HG02885 (cell line): ENCODE results near the gene CRMP1.

Experiments
- ATAC-seq: cut with Tn5 transposase; IDR thresholded peaks from one replicate; pipeline ENCODE4 v1.9.1; 2021; ENCODE audit warnings: mild to moderate bottlenecking; ENCODE audit not compliant: unreplicated experiment, poor library complexity

The CRMP1 gene

DNA sequence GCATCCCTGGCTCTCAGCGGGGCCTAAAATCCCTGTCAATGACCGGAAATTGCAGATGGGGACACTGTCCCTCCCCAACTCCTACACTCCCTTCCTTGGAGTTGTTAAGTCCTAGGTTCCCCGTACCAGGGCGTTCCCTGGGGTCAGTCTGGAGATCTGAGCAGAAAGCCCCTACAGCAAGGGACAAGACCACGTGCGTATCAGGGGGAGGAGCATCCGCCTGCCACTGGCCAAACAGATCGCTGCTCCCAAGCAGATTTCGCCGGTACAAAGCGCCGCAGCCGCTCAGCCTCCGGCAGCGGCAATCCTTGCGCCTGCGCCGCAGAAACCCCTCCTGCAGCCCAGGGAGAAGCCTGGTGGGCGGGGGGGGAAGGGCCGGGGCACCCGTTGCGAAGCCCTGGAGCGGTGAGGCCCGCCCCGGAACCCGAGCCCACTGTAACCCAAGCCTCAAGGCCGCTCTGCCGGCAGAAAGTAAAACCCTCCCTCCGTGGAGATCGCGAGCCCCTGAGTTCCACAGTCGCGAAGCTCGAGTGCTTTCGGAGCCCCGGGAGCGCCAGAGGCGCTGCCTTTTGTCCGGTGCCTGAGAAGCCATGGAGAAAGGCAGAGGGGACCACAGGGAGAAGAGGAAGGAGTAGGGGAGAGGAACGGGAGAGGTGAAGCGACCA is 2.7 kb downstream of the CRMP1 start:
- no peak for ATAC-seq

DNA sequence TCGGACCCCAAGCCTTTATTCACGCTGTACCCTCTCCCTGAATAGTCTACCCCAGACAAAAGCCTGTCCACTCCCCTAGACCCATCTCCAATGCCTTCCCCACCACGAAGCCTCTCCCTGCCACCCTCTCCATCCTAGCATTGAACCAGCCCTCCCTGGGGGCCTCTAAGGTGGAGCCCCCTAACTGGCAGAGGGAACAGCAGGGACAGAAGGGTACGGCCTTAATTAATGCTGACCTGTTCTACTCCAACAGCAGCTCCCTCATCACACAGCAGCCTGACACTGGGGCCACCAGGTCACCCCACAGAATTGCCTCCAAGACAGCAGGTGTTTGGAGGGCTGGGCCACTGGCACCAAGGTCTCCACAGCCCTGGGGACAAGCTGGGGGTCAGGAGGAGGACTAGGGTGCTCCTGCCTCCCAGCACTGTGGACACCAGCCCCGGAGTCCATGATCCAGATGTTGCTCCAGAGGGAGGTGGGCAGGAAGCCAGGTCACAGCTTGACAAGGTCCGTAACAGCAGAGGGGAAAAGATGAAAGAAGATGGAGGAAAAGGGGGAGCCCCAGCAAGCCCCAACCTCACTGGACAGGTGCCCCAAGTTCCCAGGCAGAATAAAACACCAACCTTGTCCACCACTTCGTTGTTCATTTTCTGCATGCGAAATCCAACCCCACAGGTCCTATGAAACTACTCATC is 3.7 kb downstream of the CRMP1 start:
- no peak for ATAC-seq

DNA sequence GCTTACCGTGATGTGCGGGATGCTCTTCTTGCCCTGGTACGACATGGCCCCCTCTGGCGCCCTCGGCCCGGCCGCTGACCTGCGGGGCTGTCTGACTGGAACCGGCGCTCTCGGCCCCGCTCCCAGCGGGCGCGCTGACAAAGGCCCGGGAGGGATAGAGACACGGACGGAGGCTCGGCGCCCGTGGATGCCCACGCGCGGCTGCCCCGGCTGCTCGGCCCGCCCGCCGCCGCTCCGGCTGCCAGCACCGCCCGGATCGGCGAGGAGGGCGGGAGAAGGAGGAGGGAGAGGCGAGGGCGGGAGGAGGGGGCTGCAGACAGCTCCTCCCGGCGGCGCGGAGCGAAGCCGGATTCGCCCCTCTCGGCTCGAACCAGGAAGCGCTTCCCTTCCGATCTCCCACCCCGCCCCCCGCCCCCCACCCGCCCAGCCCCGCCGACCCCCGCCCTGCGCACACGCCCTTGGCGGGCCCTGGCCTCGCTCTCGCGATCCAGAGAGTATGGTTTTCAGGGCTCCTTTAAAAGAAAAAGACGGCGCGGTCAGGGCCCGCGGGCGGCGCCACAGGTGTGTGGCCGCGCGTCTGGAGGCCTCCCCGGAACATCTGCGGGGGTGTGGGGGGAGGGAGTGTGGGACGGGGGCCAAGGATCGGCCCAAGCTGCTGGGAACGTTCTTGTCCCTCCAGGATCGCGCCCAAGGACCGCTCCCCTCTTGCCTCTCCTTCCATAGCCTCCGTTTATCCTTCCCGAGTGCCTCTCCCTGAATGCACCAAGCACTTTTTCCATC is 4.5 kb downstream of the CRMP1 start:
- no peak for ATAC-seq

DNA sequence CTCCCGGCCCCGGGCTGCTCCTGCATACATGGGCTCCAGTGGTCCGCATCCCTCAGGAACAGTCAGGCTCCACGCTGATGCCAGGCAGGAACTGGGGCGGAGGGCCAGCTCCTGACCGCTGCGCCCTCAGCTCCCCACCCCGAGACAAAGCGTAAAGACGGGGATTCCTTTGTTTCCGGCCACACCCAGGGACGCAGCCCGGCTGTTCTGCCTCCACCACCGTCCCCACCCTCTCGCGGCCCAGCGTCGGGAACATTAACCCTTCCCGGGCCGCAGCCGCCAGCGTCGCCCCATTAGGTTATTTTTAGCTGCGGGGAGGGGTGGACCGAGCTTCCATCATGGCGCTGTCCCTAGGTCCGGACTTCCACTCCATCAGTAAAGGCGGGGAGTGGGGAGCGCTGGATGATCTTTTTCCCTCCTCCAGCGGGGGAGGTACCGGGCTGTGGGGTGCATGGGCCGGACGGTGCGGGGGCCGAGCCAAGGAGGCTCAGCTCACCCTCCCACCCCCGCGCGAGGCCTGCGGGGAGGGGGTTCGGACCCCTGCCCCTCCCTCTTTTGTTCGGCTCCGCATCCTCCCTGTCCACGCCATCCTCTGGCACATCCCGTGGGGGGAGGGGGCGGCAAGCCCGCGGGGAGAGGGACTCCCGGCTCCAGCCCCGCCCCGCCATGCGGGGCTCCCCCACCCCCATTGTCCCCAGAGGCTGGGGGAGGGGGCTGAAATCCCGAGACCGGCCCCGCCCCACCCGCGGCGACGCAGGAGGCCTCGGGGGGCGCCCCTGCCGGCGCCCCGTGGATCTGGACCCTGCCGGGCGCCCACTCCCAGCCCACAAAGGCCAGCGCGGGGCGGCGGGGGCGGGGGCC is 5.3 kb downstream of the CRMP1 start:
- ATAC-seq: no peak

DNA sequence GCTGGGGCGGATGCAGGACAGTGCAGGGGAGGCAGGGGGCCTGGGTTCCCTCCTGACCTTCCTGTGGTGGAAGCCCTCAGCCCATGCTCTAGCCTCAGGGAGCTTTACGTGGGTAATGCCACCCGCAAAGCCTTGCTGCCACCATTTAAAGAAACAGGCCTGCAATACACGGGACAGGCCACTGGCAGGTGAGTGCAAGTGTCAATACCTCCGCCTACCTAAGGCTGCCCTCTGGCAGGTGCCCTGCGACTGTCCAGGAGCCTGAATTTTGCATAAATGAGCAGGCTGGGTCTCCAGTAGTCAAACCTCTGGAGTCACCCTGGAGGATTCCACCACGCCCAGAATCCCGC is 5.9 kb downstream of the CRMP1 start:
- ATAC-seq: no peak

DNA sequence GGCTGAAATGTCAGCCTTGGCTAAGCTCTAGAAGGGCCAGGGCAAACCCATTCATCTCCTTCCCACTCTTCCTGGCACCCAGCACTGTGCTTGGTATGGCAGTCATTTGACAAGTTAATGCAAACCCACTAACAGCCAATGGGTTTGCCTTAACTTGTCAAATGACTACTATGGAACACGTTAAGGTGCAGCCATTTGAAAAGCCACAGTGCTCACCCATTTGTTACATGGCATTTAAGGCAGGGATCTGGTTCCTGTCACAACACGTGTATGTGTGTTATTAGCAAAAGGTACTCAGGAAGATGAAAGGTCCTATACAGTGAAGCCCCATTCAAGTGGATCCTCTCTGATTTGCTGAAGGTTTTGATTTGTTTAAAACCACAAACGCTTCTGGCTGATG is 7.2 kb downstream of the CRMP1 start:
- ATAC-seq: no peak

DNA sequence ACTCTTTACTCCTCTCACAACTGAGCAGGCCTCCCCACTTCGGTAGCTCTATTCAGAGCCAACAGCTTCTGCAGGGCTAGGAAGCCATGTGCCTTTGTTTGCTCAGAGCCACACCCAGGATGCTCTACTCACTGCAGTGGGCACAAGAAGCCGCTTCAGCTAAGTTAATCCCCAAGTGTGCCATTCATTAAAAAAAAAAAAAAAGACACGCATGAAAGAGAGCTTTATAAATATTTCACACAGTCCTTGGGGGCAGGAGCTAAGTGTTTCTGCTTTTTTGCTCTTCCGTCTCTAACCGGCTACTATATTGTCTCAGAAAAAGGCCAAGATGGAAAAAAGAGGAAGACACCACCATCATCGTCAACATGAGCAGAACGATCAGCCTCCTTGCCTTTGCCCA is 8.1 kb downstream of the CRMP1 start:
- ATAC-seq: no peak

DNA sequence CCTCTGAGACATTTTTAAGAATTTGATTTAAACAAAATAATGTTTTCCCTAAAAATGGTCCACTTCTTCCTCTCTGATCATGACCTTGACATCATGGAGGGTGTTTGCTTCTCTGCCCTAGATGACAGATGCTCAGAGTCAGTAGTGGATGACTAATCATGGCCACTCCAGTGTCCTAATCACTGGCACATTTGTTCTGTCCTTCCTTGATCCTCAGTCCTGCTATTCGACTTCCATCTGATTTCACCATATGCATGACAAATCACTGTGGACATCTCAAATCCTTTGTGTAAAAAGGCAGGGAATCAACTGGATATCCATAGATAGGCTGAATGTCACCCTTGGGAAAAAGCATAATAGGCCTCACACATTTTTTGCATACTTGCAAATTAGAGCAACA is 9.0 kb downstream of the CRMP1 start:
- no peak for ATAC-seq

DNA sequence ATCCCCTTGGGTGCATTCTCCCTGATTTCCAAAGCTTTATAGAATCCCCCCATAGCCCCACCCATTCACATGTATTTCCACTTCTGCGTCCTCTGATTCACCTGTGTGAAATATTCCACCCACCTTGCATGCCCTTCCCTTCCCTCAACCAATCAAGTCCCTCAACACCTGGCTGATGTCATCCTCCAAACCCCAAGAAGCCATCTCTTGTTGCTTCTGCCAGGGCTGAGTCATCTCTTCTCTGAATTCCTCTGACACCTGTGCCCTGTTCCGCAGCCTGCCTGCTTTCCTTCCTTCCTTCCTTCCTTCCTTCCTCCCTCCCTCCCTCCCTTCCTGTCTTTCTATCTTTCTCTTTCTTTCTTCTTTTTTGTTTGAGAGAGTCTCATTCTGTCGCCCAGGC is 9.9 kb downstream of the CRMP1 start:
- ATAC-seq: no peak

DNA sequence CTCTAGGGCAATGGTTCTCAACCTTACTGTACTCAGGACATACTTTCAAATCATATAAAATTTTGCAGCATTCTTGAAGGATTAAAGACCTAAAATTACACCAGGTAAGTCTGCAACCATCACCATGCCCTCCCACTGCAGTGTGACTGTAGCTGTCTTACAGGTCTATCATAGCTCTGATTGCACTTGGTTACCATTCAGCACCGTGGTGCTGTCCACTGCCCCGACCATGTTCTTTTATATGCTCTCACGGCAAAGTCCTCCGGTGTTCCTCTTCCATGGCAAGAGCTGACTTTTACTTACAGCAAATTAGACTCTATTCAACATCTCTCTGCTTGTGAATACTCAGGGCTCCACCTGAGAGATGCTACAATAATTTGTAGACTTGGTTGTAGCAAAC is 11.5 kb downstream of the CRMP1 start:
- no peak for ATAC-seq

DNA sequence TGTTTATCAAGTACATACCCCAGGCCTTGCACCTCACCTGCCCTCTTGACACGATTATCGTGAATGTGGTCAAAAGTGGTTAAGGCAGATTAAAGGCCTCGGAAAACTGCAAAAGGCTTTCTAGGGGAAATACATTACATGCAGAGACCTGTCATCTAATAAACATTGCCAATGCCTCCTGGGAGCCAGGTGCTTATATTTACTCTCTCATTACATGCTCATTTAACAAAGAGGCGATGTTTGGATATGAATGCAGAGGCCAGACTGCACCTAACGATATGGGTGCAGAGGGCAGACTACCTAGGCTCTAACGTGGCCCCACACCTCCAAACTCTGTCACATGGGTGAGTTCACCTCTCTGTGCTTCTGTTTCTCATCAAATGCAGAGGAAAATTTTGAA is 14.5 kb downstream of the CRMP1 start:
- ATAC-seq: no peak

DNA sequence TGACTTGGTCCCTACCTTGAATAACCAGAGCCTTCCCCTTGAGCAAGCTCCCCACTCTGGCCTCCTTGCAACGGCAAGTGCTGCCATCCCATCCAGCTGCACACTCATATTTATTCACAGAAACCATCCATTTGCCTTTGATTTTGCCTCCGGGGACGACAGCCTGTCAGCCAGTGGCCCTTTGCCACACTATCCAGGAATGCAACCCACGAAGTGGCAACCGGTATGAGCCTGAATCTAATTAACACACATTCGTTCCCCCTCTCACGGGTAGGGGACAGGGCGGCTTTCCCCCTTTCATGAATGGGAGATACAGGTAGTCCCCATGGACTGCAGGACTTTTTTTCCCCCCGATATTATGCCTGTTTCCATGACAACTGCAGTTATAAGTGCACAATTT is 15.5 kb downstream of the CRMP1 start:
- no peak for ATAC-seq

DNA sequence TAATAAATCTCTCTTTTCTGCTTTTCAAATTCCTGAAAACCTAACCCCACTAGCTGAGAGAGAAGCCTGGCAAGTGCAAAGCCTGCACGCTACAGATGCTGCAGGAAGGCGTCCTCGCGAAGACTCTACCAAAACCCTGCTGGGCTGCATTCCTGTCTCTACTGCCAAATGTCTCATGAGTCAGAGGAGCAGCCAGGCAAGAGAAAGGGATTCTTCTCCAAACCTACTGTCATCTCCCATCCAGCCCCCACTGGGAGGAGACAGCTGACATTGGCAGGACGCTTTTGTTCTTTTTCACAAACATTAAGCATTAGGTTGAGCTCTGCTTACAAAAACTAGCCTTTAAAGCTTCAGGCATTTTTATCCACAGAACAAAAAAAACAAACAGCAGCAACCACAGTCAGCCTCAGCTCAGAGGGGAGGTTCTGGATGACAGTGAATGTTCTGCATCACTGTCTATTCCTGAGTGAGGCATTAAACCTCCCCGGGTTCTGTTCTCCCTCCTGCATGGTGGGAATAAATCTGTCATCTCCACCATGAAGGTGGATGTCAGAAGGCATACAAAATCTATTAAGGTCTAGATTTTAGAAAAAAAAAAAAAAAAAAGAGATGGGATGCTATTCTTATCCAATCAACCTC is 18.0 kb downstream of the CRMP1 start:
- no peak for ATAC-seq

DNA sequence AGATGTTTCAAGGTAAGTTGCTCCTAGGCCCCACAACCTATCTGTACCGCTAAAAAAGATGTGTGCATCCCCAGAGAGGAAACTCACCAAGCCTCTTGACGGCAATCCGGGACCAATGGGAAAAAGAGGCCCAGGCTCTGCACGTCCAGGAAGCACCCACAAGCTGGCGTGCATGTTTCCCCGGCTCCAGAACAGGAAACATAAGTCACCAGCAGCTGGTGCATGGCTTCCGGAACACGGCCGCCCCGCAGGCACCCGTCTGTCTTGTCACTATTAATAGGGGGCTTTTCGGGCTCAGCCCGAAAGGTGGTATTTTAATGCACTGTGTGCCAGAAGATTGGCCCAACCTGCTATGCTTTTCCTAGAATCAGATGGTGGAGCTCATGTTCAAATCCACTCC is 22.2 kb downstream of the CRMP1 start:
- no peak for ATAC-seq

DNA sequence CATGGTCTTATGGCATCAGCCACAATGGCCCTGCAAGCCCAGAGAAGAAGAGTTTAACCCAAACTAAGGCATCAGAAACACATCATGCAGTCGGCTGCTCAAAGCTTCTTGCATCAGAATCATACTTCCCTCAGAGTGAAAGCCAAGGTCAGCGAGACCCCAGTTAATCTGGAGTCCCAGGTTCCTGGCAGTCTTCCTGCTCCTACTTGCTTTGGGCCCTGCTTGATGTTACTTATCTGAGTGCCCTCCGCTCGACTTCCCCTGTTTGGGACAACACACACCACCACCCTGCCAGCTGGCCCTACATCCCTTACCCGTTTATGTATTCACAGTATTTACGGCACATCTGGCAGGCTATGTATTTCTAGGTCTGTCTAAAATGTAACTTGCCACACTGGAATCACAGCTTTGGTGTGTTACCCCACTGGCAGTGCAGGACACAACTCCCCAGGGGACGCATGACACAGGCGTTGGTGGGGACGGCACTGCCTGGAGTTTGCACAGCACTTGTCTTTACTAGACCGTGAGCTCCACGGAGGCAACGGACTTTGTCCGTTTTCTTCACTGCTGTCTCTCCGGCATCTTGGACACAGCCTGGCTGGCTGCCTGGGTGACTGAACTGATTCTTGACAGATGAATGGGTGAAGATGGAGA is 22.8 kb downstream of the CRMP1 start:
- no peak for ATAC-seq

DNA sequence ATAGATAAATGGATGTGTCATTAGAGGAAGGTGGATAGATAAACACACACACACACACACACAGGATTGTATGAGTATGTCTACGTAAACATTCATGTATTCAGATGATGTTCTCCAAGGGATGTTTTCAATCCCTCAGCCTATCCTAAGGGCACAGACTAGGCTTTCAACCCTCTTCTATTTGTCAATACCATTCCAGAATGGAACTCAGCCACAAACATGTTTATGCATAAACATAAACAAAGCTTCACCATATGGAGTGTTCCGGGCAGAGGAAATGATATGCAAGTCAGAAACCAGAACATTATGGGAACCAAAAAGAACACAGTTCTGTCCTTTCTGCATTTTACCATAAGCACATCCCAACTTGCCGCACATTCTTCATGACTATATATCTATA is 25.0 kb downstream of the CRMP1 start:
- ATAC-seq: no peak

DNA sequence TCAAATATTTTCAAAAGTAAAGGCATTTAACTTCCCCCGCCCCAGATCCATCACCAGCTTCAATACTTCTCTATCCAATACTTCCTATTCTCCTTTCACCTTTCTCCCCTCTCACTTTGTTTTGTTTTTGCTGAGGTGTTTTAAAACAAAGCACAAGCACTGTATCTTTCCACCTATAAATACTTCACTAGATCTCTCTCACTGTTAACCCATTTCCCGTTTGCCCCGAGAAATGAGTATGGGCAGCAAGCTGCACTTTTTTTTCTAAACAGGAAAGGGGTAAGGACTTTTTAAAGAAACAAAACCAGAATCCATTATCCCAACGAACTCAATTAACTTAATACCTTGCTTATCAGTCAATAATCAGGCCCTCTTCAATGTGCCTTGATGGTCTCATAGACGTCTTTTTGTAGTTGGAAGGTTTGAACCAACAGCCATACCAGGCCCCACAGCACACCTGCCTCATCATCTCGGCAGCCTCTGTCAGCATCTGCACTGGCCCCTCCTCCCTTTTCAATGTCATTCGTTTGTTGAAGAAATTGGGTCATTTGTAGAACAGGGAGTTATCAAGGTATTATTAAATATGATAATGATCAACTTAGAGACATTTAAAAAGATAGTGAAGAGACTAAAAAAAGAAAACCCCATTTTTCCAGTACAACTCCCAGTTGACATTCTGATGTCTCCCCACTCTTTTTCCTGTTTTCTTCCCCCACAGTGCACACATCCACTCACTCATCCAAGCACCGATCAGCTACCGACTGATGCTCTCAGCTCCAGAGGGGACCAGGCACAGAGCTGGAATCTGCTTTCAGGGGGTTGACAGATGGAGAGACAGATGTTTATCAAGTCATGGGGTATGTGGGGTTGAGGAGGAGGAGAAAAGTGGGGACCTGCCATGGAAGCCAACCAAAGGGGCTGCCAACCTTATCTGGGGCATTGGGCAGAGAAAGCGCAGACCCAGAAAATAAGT is 25.8 kb downstream of the CRMP1 start:
- no peak for ATAC-seq

DNA sequence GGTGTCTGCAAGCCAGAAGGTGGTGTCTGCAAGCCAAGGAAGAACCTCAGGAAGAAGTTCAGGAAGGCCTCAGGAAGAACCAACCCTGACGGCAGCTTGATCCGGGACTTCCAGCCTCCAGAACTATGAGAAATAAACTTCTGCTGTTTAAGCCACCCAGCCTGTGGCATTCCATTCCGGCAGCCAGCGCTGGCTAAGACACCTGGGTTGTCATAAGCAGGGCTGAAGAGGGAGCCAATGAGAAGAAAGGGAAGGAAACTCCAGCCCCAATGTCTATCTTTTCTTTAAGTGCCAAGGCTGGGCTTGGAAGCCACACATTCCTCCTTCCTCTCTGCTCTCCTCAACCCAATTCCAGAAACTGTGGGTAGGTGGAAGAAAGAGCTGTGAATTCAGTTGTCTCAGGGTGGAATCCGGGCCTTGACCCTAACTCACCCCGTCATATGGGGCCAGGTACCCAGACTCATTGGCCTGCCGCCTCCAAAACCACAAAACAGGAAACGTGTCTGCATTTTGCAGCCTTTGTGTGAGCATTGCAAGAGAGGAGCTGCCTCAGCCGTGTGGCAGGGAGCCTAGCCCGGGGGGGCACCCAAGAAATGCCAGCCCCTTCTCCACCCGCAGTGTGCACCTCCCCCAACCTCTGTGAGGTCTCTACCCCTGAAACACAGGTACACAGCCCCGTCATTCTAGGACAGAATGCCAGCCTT is 26.8 kb downstream of the CRMP1 start:
- no peak for ATAC-seq
